SJSA1 (cell line): ENCODE results near the gene KDELR1. TPM values are rescaled to one million over a fixed set of nuclear protein-coding genes. Genes with fewer than 3 reads are reported as not detected.
A peak's percentile ranks its signal among the peaks of the same experiment; 100 is the strongest.

Source experiments
- DNase-seq, 2 experiments: peaks; one replicate each; pipeline ENCODE4 v3.0.0-alpha.2; 2015 to 2020; ENCODE audit warnings: low spot score in 2 of 2, low read depth in 1 of 2
- H3K27ac ChIP-seq: fragments of 250-450 bp; sonication (Bioruptor Pico); 2 replicates; pipeline ENCODE4 v1.5.1; 2020; ENCODE audit warnings: mild to moderate bottlenecking, moderate library complexity
- H3K27me3 ChIP-seq: fragments of 250-450 bp; sonication (Bioruptor Pico); replicated peaks from 2 replicates; pipeline ENCODE4 v1.5.1; 2020; ENCODE audit warnings: mild to moderate bottlenecking, moderate library complexity
- H3K36me3 ChIP-seq: fragments of 250-450 bp; sonication (Bioruptor Pico); 2 replicates; pipeline ENCODE4 v1.5.1; 2020; ENCODE audit warnings: mild to moderate bottlenecking
- H3K4me1 ChIP-seq: fragments of 250-450 bp; sonication (Bioruptor Pico); replicated peaks from 2 replicates; pipeline ENCODE4 v1.6.1; 2021; ENCODE audit warnings: mild to moderate bottlenecking
- H3K4me3 ChIP-seq: fragments of 250-450 bp; sonication (Bioruptor Pico); 2 replicates; pipeline ENCODE4 v1.5.1; 2020; ENCODE audit warnings: mild to moderate bottlenecking
- H3K9me3 ChIP-seq: fragments of 250-450 bp; sonication (Bioruptor Pico); replicated peaks from 2 replicates; pipeline ENCODE4 v1.5.1; 2020; ENCODE audit warnings: mild to moderate bottlenecking
- total RNA-seq: library from RNA; depleted of rRNA; stranded (reverse); fragments of >200 nt; shearing (Covaris generic); gene quantifications from 2 replicates; pipeline ENCODE4 v1.2.3, GENCODE V29; 2014

KDELR1 gene
- total RNA-seq, 1 experiment from 2014 or later, result 99.3 TPM

GRCh38 chr19:48405850-48406249 lies 14.5 kb upstream of the KDELR1 start:
- Histone ChIP-seq H3K36me3 (no peaks in the 10 kb centered on the region), H3K27ac (no peak overlapping the region), H3K27me3 (no peaks in the 10 kb centered on the region), H3K4me1 (no peaks in the 10 kb centered on the region), H3K4me3 (no peak overlapping the region), H3K9me3 (no peaks in the 10 kb centered on the region)
- DNase-seq, result no peak

GRCh38 chr19:48405010-48405659 lies 13.8 kb upstream of the KDELR1 start:
- Histone ChIP-seq H3K27ac (no peak overlapping the region), H3K4me3 (no peak overlapping the region), H3K9me3 (no peaks in the 10 kb centered on the region), H3K36me3 (no peaks in the 10 kb centered on the region), H3K27me3 (no peaks in the 10 kb centered on the region), H3K4me1 (peaks cover 5% of the 10 kb centered on the region)
- no peak for DNase-seq

GRCh38 chr19:48403606-48404005 lies 12.3 kb upstream of the KDELR1 start:
- no peaks in the 10 kb centered on the region for H3K27me3 ChIP-seq
- H3K4me3 ChIP-seq, result no peak overlapping the region
- H3K27ac ChIP-seq, result no peak overlapping the region
- peak in 1 of 2 experiments; percentile 37 for DNase-seq
- no peaks in the 10 kb centered on the region for H3K9me3 ChIP-seq
- H3K4me1 ChIP-seq, result peaks cover 9% of the 10 kb centered on the region
- H3K36me3 ChIP-seq, result no peaks in the 10 kb centered on the region

- no peak overlapping the region for H3K4me3 ChIP-seq
- H3K9me3 ChIP-seq, result no peaks in the 10 kb centered on the region
- peaks cover 18% of the 10 kb centered on the region for H3K27me3 ChIP-seq
- no peak for DNase-seq
- no peaks in the 10 kb centered on the region for H3K36me3 ChIP-seq
- peaks cover 18% of the 10 kb centered on the region for H3K4me1 ChIP-seq
- H3K27ac ChIP-seq, result no peak overlapping the region
Observed at GRCh38 chr19:48401287-48401686, 9.9 kb upstream of the KDELR1 start.

GRCh38 chr19:48400018-48400742 lies 8.8 kb upstream of the KDELR1 start:
- no peak overlapping the region for H3K27ac ChIP-seq
- peak; percentile 65 to 72 for DNase-seq
- peak overlapping the region; percentile 13; the same call in 1 of the 2 replicates for H3K4me3 ChIP-seq
- peaks cover 18% of the 10 kb centered on the region for H3K4me1 ChIP-seq
- peaks cover 29% of the 10 kb centered on the region for H3K27me3 ChIP-seq
- no peaks in the 10 kb centered on the region for H3K9me3 ChIP-seq
- no peaks in the 10 kb centered on the region for H3K36me3 ChIP-seq

- Histone ChIP-seq H3K36me3 (no peaks in the 10 kb centered on the region), H3K9me3 (no peaks in the 10 kb centered on the region), H3K27ac (no peak overlapping the region), H3K4me3 (peak overlapping the region; percentile 35), H3K4me1 (peaks cover 23% of the 10 kb centered on the region), H3K27me3 (peaks cover 43% of the 10 kb centered on the region)
- DNase-seq, result peak in 1 of 2 experiments; percentile 67
Observed at GRCh38 chr19:48398375-48399235, 7.3 kb upstream of the KDELR1 start.

- Histone ChIP-seq H3K27ac (no peak overlapping the region), H3K4me3 (peak overlapping the region; percentile 35), H3K9me3 (no peaks in the 10 kb centered on the region), H3K36me3 (no peaks in the 10 kb centered on the region), H3K4me1 (peaks cover 26% of the 10 kb centered on the region), H3K27me3 (peaks cover 47% of the 10 kb centered on the region)
- no peak for DNase-seq
Observed at GRCh38 chr19:48398102-48398374, 6.7 kb upstream of the KDELR1 start.

- Histone ChIP-seq H3K4me3 (peak overlapping the region; percentile 35), H3K4me1 (peaks cover 26% of the 10 kb centered on the region), H3K27ac (no peak overlapping the region), H3K36me3 (no peaks in the 10 kb centered on the region), H3K9me3 (no peaks in the 10 kb centered on the region), H3K27me3 (peaks cover 47% of the 10 kb centered on the region)
- DNase-seq, result no peak
Observed at GRCh38 chr19:48397263-48398101, 6.1 kb upstream of the KDELR1 start.

GRCh38 chr19:48396824-48397176 lies 5.4 kb upstream of the KDELR1 start:
- Histone ChIP-seq H3K36me3 (no peaks in the 10 kb centered on the region), H3K4me3 (no peak overlapping the region), H3K27ac (no peak overlapping the region), H3K9me3 (no peaks in the 10 kb centered on the region), H3K27me3 (peaks cover 47% of the 10 kb centered on the region), H3K4me1 (peaks cover 26% of the 10 kb centered on the region)
- DNase-seq, result no peak

- peaks cover 26% of the 10 kb centered on the region for H3K4me1 ChIP-seq
- H3K27ac ChIP-seq, result no peak overlapping the region
- H3K4me3 ChIP-seq, result no peak overlapping the region
- no peaks in the 10 kb centered on the region for H3K9me3 ChIP-seq
- no peak for DNase-seq
- H3K36me3 ChIP-seq, result no peaks in the 10 kb centered on the region
- peaks cover 47% of the 10 kb centered on the region for H3K27me3 ChIP-seq
Observed at GRCh38 chr19:48396016-48396823, 4.9 kb upstream of the KDELR1 start.

GRCh38 chr19:48395499-48395898 lies 4.1 kb upstream of the KDELR1 start:
- H3K27me3 ChIP-seq, result peaks cover 47% of the 10 kb centered on the region
- H3K36me3 ChIP-seq, result 0 out of 2 replicates have a peak, but pooled peaks cover 3% of the 10 kb centered on the region
- H3K4me1 ChIP-seq, result peaks cover 24% of the 10 kb centered on the region
- no peak overlapping the region for H3K27ac ChIP-seq
- H3K4me3 ChIP-seq, result no peak overlapping the region
- DNase-seq, result no peak
- no peaks in the 10 kb centered on the region for H3K9me3 ChIP-seq

GRCh38 chr19:48395170-48395455 lies 3.8 kb upstream of the KDELR1 start:
- DNase-seq, result no peak
- H3K27me3 ChIP-seq, result peaks cover 47% of the 10 kb centered on the region
- no peak overlapping the region for H3K27ac ChIP-seq
- H3K36me3 ChIP-seq, result 0 out of 2 replicates have a peak, but pooled peaks cover 6% of the 10 kb centered on the region
- H3K9me3 ChIP-seq, result no peaks in the 10 kb centered on the region
- H3K4me3 ChIP-seq, result no peak overlapping the region
- peaks cover 20% of the 10 kb centered on the region for H3K4me1 ChIP-seq
